Measurements from ENCODE around the gene TARS3. TPM values are rescaled to one million over a fixed set of nuclear protein-coding genes. Genes with fewer than 3 reads are reported as not detected.

Gene TARS3
- total RNA-seq, 1 donor from 2014 or later, result 13.0 TPM

DNA sequence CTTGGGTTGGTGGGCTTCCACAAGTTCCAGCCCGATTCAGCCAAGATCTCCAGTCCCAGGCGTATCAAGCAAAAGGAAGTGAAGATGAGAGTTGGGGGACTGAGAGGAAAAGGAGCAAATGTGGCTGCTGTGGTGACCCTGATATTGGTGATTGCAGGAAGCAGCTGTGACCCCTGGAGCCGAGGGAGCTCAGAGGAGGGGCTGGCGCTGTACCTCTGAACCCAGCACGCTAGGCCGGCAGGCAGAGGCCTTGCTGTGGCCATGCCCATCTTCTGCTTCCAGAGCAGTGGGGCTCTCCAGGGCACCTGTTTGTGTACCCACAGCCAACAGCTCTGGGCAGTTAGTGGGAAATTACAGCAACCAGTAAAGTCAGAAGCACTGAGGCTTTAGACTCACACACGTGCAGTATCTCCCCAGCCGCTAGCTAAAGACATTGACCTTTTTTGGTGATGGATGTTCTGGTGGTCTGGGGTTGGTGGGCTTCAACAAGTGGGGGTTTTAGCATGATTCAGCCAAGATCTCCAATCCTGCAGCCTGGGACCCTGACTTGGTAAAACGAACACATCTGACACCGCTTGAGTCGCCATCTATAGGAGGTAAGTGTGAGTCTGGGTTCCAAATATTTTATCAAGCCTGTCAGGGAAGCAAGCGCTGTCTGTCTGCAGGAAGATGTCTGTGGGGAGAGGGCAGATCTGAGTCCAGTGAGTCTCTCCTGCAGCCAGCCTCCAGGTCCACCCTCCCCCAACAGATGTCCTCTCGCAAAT is 105.2 kb downstream of the TARS3 start:
- ChIA-PET POLR2A (no interaction called here), CTCF (no interaction called here)
- no peak for DNase-seq
- Mint-ChIP-seq H3K4me3 (no peak overlapping the region), H3K9me3 (peaks cover 6% of the 10 kb centered on the region), H3K36me3 (ENCODE audit: low read depth) (peaks cover 36% of the 10 kb centered on the region), H3K27me3 (no peaks in the 10 kb centered on the region), H3K4me1 (peaks cover 9% of the 10 kb centered on the region), H3K27ac (no peak overlapping the region)
- intact Hi-C loops (cut with micrococcal nuclease), result no loop called here
- TF ChIP-seq, protein P1, sequence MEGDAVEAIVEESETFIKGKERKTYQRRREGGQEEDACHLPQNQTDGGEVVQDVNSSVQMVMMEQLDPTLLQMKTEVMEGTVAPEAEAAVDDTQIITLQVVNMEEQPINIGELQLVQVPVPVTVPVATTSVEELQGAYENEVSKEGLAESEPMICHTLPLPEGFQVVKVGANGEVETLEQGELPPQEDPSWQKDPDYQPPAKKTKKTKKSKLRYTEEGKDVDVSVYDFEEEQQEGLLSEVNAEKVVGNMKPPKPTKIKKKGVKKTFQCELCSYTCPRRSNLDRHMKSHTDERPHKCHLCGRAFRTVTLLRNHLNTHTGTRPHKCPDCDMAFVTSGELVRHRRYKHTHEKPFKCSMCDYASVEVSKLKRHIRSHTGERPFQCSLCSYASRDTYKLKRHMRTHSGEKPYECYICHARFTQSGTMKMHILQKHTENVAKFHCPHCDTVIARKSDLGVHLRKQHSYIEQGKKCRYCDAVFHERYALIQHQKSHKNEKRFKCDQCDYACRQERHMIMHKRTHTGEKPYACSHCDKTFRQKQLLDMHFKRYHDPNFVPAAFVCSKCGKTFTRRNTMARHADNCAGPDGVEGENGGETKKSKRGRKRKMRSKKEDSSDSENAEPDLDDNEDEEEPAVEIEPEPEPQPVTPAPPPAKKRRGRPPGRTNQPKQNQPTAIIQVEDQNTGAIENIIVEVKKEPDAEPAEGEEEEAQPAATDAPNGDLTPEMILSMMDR (IDR thresholded peaks at IDR 0.05), result no peak
- ATAC-seq (ENCODE audit: low read depth), result no peak

DNA sequence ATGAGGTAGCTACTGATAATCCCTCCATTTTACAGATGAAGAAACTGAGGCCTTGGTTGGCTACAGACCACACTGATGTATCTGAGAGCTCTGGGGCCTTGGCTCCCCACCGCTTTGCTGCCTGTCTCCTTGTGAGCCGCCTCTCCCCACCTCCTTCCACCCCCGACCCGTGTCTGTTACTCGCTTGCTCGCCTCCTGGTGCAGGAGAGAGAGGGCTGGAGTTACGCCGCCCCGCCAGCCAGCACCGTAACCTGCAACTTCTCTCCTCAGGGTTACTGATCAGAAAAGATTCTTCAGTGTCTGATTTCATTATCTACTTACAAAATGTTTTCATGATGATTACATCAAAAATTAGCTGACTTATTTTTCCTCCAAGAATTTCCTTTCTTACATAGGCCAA is 106.2 kb downstream of the TARS3 start:
- no peak overlapping the region for H3K27ac Mint-ChIP-seq
- POLR2A ChIA-PET, result no interaction called here
- peaks cover 1% of the 10 kb centered on the region for H3K9me3 Mint-ChIP-seq
- TF ChIP-seq, protein P1 (IDR thresholded peaks at IDR 0.05), result no peak
- peaks cover 5% of the 10 kb centered on the region for H3K4me1 Mint-ChIP-seq
- ATAC-seq (ENCODE audit: low read depth), result no peak
- intact Hi-C loops (cut with micrococcal nuclease), result no loop called here
- no peak overlapping the region for H3K4me3 Mint-ChIP-seq
- CTCF ChIA-PET, result no interaction called here
- H3K27me3 Mint-ChIP-seq, result peaks cover 2% of the 10 kb centered on the region
- peaks cover 28% of the 10 kb centered on the region for H3K36me3 Mint-ChIP-seq (ENCODE audit: low read depth)
- no peak for DNase-seq

DNA sequence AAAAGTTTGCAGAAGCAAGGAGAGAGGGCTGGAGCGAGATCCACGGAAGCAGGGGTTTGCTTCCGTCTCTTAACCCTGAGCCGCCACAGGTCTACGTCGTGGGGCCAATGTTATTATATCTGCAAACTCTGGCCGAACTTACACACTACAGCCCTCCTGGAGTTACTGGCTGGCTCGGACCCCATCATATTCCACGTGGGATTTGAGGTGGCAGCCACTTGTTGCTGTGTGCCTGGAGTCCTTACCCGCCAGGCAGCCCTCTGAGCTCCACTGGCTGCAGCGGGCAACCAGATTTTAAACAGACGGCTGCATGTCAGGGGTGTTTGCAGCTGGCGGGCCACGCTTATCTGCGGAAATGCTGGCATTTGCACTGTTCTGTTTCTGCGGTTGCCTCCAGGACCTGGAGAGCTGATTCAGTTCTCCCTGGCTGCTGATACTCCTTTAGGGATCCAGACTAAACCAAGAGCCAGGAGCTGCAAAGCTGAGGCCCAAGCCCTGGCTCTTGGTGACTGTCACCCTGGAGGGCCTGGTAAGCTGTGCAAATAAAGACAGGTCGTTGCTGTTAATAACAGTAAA is 106.8 kb downstream of the TARS3 start:
- no peak for DNase-seq
- no peak overlapping the region for H3K4me3 Mint-ChIP-seq
- ChIA-PET POLR2A (no interaction called here), CTCF (no interaction called here)
- H3K4me1 Mint-ChIP-seq, result peaks cover 5% of the 10 kb centered on the region
- peaks cover 2% of the 10 kb centered on the region for H3K27me3 Mint-ChIP-seq
- intact Hi-C loops (cut with micrococcal nuclease), result no loop called here
- H3K9me3 Mint-ChIP-seq, result no peaks in the 10 kb centered on the region
- ATAC-seq (ENCODE audit: low read depth), result no peak
- H3K36me3 Mint-ChIP-seq (ENCODE audit: low read depth), result peaks cover 22% of the 10 kb centered on the region
- H3K27ac Mint-ChIP-seq, result no peak overlapping the region
- TF ChIP-seq, protein P1 (IDR thresholded peaks at IDR 0.05), result no peak

DNA sequence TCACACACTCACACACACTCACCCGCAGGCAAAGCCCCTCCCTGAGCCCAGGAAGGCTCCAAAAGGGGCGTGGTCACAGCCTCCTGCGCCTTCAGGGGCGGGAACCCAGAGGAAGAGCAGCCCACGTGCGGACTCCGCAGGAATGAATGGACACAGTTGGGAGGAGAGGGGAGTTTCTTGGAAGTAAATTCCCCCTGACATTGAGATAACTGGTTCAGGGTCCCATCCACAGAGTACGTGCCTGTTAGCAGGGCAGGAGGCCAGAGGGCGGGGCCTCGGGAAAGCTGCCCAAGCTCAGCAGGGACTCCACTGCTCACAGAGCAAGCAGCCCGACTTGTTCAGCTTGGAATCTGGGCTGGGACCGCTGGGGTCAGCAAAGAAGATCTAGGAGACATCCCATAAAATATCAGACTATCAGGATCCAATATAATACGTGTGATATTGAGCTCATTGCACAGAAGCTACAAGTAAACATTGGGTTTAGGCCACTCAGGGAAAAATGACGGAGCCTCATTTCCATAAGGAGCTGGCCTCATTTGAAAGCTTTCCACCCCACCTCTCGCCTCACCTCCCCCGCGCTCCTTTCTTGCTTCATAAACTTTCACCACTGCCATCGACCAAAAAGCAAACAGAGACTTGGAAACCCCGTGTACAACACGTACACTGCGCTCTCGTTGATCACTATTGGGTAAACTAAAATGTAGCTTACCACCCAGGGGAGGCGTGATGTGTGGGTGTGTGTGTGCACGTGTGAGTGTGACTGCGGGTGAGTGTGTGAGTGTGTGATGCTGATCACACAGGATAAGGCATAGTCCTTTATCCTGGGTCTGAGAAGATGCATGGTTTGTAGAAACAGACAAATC is 108.1 kb downstream of the TARS3 start:
- TF ChIP-seq, protein P1 (IDR thresholded peaks at IDR 0.05), result no peak
- Mint-ChIP-seq H3K9me3 (no peaks in the 10 kb centered on the region), H3K27ac (no peak overlapping the region), H3K27me3 (peaks cover 2% of the 10 kb centered on the region), H3K36me3 (ENCODE audit: low read depth) (peaks cover 13% of the 10 kb centered on the region), H3K4me3 (no peak overlapping the region), H3K4me1 (peaks cover 5% of the 10 kb centered on the region)
- POLR2A ChIA-PET, result no interaction called here
- intact Hi-C loops (cut with micrococcal nuclease), result no loop called here
- ATAC-seq (ENCODE audit: low read depth) (no peak), DNase-seq (no peak)
- CTCF ChIA-PET, result no interaction called here

DNA sequence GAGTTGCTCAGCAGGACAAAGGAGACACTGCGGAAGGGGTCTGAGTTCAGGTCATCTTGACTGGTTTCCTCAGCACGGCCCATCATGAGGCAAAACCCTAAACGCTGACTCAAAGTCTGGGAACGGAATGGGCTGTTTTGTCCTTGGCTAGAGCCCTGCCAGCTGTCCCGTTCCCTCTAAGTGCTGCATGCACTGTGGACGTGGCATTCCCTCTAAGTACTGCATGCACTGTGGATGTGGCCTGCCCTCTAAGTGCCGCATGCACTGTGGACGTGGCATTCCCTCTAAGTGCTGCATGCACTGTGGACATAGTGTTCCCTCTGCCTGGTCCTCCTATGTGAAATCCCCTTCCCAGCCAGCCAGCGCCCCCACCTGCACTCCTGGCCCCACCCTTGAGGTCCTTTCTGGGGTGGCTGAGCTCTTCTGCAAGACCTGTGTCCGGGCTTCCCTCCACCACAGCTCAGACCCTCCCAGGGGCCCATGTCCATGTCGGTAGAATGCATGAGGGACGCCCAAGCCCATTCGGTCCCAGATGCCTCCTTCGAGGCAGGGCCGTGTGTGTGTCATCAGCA is 108.8 kb downstream of the TARS3 start:
- TF ChIP-seq, protein P1 (IDR thresholded peaks at IDR 0.05), result no peak
- CTCF ChIA-PET, result no interaction called here
- DNase-seq (no peak), ATAC-seq (ENCODE audit: low read depth) (no peak)
- intact Hi-C loops (cut with micrococcal nuclease), result no loop called here
- POLR2A ChIA-PET, result no interaction called here
- peaks cover 3% of the 10 kb centered on the region for H3K4me1 Mint-ChIP-seq
- no peak overlapping the region for H3K4me3 Mint-ChIP-seq
- peaks cover 2% of the 10 kb centered on the region for H3K27me3 Mint-ChIP-seq
- peaks cover 7% of the 10 kb centered on the region for H3K36me3 Mint-ChIP-seq (ENCODE audit: low read depth)
- no peaks in the 10 kb centered on the region for H3K9me3 Mint-ChIP-seq
- H3K27ac Mint-ChIP-seq, result no peak overlapping the region
